ENCODE data around the gene TSG101.

Gene TSG101, protein sequence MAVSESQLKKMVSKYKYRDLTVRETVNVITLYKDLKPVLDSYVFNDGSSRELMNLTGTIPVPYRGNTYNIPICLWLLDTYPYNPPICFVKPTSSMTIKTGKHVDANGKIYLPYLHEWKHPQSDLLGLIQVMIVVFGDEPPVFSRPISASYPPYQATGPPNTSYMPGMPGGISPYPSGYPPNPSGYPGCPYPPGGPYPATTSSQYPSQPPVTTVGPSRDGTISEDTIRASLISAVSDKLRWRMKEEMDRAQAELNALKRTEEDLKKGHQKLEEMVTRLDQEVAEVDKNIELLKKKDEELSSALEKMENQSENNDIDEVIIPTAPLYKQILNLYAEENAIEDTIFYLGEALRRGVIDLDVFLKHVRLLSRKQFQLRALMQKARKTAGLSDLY

DNA sequence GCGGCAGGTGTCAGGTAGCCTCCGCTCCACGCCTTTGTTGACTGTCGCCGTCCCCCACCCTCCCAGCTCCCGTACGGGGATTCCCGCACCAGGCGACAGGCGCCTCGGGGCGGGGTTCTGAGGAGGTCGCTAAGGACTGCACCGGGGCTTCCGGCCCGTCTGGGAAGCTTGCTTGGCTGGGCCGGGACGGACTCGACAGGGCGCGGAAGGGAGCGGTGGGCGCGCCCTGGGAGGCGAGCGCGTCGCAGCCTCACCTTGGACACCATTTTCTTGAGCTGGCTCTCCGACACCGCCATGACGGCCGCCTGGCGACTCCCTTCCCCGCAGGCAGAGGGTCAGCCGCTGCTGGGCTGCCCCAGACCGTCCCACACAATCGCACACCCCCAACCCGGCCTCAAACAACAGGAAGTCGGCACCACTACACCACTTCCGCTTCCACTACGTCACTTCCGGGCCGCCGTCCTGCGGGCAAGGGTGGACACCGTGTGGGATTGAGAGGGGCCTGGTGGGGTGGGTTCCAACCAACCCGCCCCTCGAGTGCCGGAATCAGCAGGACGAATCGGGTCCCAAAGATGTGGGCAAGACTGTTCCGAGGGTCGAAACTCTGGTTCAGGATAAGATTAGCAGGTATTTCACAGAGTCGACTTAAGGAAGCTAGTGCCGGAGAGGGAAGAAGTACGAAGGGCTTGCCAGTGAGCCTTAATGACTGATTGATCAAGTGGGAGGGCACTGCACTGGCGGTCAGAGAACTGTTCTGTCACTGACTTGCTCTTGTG, at the start of gene TSG101:
Gene TSG101 (minus strand): TSS at position 422 of the 776 bp plus-strand sequence. CDS start 126 bp downstream, at position 296.
- peaks cover 12% of the 10 kb centered on the region for H3K4me1 ChIP-seq (ENCODE audit: insufficient read depth, low read length)
- H3K4me3 ChIP-seq (ENCODE audit: low read length): peak within 1 kb of the TSS; percentile 90
- H2AFZ ChIP-seq (ENCODE audit: low read depth, low read length): peak within 1 kb of the TSS; percentile 60
- H3K36me3 ChIP-seq (ENCODE audit: insufficient read depth, low read length): peaks cover 22% of the 10 kb centered on the region
- H3K27me3 ChIP-seq (ENCODE audit: insufficient read depth, low read length): no peaks in the 10 kb centered on the region
- no peaks in the 10 kb centered on the region for H3K9me3 ChIP-seq (ENCODE audit: low read length)

- H2AFZ ChIP-seq (ENCODE audit: low read depth, low read length): no peak overlapping the region
- H3K36me3 ChIP-seq (ENCODE audit: insufficient read depth, low read length): peaks cover 39% of the 10 kb centered on the region
- no peaks in the 10 kb centered on the region for H3K27me3 ChIP-seq (ENCODE audit: insufficient read depth, low read length)
- no peaks in the 10 kb centered on the region for H3K4me1 ChIP-seq (ENCODE audit: insufficient read depth, low read length)
- H3K9me3 ChIP-seq (ENCODE audit: low read length): no peaks in the 10 kb centered on the region
- H3K4me3 ChIP-seq (ENCODE audit: low read length): no peak overlapping the region
These were observed 48.6 kb upstream of the TSG101 start for GRCh38 chr11:18575361-18575760.

- Histone ChIP-seq H2AFZ (ENCODE audit: low read depth, low read length) (no peak overlapping the region), H3K4me3 (ENCODE audit: low read length) (no peak overlapping the region), H3K4me1 (ENCODE audit: insufficient read depth, low read length) (no peaks in the 10 kb centered on the region), H3K9me3 (ENCODE audit: low read length) (no peaks in the 10 kb centered on the region), H3K36me3 (ENCODE audit: insufficient read depth, low read length) (peaks cover 53% of the 10 kb centered on the region), H3K27me3 (ENCODE audit: insufficient read depth, low read length) (no peaks in the 10 kb centered on the region)
These were observed 40.3 kb upstream of the TSG101 start for GRCh38 chr11:18567081-18567480.

DNA sequence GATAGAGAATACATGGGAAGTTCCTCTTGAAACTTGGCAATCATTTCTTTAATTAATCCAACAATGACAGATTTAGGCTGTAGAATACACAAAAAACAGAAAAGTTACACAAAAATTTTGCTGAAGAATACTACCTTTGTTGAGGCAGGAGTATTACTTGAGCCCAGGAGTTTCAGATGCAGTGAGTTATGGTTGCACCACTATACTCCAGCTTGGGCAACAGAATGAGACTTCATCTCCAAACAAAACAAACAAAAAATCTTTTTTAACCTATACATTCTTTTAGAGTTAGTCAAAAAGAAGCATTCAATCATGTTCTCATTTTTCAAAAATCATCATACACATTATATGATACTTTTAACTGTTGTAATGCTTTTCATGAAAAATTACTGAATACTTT, 39.7 kb upstream of the TSG101 start:
- Histone ChIP-seq H3K27me3 (ENCODE audit: insufficient read depth, low read length) (no peaks in the 10 kb centered on the region), H2AFZ (ENCODE audit: low read depth, low read length) (no peak overlapping the region), H3K36me3 (ENCODE audit: insufficient read depth, low read length) (peaks cover 52% of the 10 kb centered on the region), H3K4me3 (ENCODE audit: low read length) (no peak overlapping the region), H3K9me3 (ENCODE audit: low read length) (no peaks in the 10 kb centered on the region), H3K4me1 (ENCODE audit: insufficient read depth, low read length) (no peaks in the 10 kb centered on the region)

DNA sequence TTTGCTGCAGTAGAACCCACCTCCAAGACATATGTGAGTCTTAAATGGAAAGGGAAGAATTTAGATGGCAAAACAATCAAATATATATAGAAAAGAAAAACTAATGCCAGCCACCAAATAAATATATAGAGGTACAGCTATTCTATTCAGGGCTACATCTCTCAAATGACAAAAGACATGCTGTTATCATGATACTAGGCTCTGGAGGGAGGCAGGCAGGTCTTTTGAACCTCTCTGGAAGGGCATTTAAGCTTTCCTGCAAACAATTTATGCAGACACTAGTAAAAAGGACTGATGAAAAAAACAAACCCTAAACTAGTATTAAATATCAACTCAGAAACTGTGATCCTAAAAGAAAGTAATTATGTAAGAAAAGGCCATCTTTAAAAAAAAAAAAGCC, 37.4 kb upstream of the TSG101 start:
- H2AFZ ChIP-seq (ENCODE audit: low read depth, low read length): no peak overlapping the region
- peaks cover 45% of the 10 kb centered on the region for H3K36me3 ChIP-seq (ENCODE audit: insufficient read depth, low read length)
- H3K27me3 ChIP-seq (ENCODE audit: insufficient read depth, low read length): no peaks in the 10 kb centered on the region
- H3K9me3 ChIP-seq (ENCODE audit: low read length): no peaks in the 10 kb centered on the region
- H3K4me3 ChIP-seq (ENCODE audit: low read length): no peak overlapping the region
- no peaks in the 10 kb centered on the region for H3K4me1 ChIP-seq (ENCODE audit: insufficient read depth, low read length)

GRCh38 chr11:18563090-18563730, 36.5 kb upstream of the TSG101 start:
- Histone ChIP-seq H3K4me1 (ENCODE audit: insufficient read depth, low read length) (no peaks in the 10 kb centered on the region), H2AFZ (ENCODE audit: low read depth, low read length) (no peak overlapping the region), H3K9me3 (ENCODE audit: low read length) (no peaks in the 10 kb centered on the region), H3K36me3 (ENCODE audit: insufficient read depth, low read length) (peaks cover 43% of the 10 kb centered on the region), H3K4me3 (ENCODE audit: low read length) (no peak overlapping the region), H3K27me3 (ENCODE audit: insufficient read depth, low read length) (no peaks in the 10 kb centered on the region)

GRCh38 chr11:18548001-18548400, 21.3 kb upstream of the TSG101 start:
- H3K36me3 ChIP-seq (ENCODE audit: insufficient read depth, low read length): peaks cover 30% of the 10 kb centered on the region
- no peaks in the 10 kb centered on the region for H3K9me3 ChIP-seq (ENCODE audit: low read length)
- no peak overlapping the region for H3K4me3 ChIP-seq (ENCODE audit: low read length)
- no peaks in the 10 kb centered on the region for H3K27me3 ChIP-seq (ENCODE audit: insufficient read depth, low read length)
- H2AFZ ChIP-seq (ENCODE audit: low read depth, low read length): no peak overlapping the region
- no peaks in the 10 kb centered on the region for H3K4me1 ChIP-seq (ENCODE audit: insufficient read depth, low read length)

- no peak overlapping the region for H2AFZ ChIP-seq (ENCODE audit: low read depth, low read length)
- H3K36me3 ChIP-seq (ENCODE audit: insufficient read depth, low read length): peaks cover 16% of the 10 kb centered on the region
- no peak overlapping the region for H3K4me3 ChIP-seq (ENCODE audit: low read length)
- no peaks in the 10 kb centered on the region for H3K9me3 ChIP-seq (ENCODE audit: low read length)
- H3K27me3 ChIP-seq (ENCODE audit: insufficient read depth, low read length): no peaks in the 10 kb centered on the region
- H3K4me1 ChIP-seq (ENCODE audit: insufficient read depth, low read length): no peaks in the 10 kb centered on the region
These were observed 13.7 kb upstream of the TSG101 start for GRCh38 chr11:18540207-18541009.

GRCh38 chr11:18536209-18536608, 9.5 kb upstream of the TSG101 start:
- H3K4me1 ChIP-seq (ENCODE audit: insufficient read depth, low read length): no peaks in the 10 kb centered on the region
- peaks cover 14% of the 10 kb centered on the region for H3K36me3 ChIP-seq (ENCODE audit: insufficient read depth, low read length)

DNA sequence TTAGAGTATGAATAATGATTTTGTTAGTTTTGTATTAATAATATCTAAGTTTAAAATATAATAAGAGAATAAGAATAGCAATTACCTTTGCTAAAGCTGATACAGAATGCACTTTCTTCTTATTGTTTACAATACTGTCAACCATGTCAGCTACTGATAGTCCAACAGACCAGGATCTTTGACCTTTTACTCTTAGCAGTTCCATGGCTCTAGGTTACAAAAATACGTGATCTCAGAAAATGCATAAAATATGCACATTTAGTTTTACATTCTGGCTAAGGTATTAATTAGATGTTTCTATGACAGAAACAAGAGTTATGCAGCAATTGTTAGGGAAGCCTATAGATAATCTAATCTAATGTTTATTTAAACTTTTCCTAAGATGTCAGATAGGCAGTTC, 7.5 kb upstream of the TSG101 start:
- no peak overlapping the region for H3K4me3 ChIP-seq (ENCODE audit: low read length)
- peaks cover 14% of the 10 kb centered on the region for H3K36me3 ChIP-seq (ENCODE audit: insufficient read depth, low read length)
- no peaks in the 10 kb centered on the region for H3K27me3 ChIP-seq (ENCODE audit: insufficient read depth, low read length)
- H2AFZ ChIP-seq (ENCODE audit: low read depth, low read length): no peak overlapping the region
- H3K9me3 ChIP-seq (ENCODE audit: low read length): no peaks in the 10 kb centered on the region
- no peaks in the 10 kb centered on the region for H3K4me1 ChIP-seq (ENCODE audit: insufficient read depth, low read length)

More at GRCh38 chr11:18536209-18536608, 9.5 kb upstream of the TSG101 start:
- Histone ChIP-seq H2AFZ (ENCODE audit: low read depth, low read length) (no peak overlapping the region), H3K27me3 (ENCODE audit: insufficient read depth, low read length) (no peaks in the 10 kb centered on the region), H3K4me3 (ENCODE audit: low read length) (no peak overlapping the region), H3K9me3 (ENCODE audit: low read length) (no peaks in the 10 kb centered on the region)

GRCh38 chr11:18533365-18533764, 6.6 kb upstream of the TSG101 start:
- Histone ChIP-seq H3K27me3 (ENCODE audit: insufficient read depth, low read length) (no peaks in the 10 kb centered on the region), H3K9me3 (ENCODE audit: low read length) (no peaks in the 10 kb centered on the region), H3K4me3 (ENCODE audit: low read length) (no peak overlapping the region), H3K36me3 (ENCODE audit: insufficient read depth, low read length) (peaks cover 14% of the 10 kb centered on the region), H2AFZ (ENCODE audit: low read depth, low read length) (no peak overlapping the region), H3K4me1 (ENCODE audit: insufficient read depth, low read length) (no peaks in the 10 kb centered on the region)

GRCh38 chr11:18527512-18527911, 770 bp upstream of the TSG101 start:
- peaks cover 20% of the 10 kb centered on the region for H3K36me3 ChIP-seq (ENCODE audit: insufficient read depth, low read length)

More at GRCh38 chr11:18527512-18527911, 770 bp upstream of the TSG101 start:
- no peaks in the 10 kb centered on the region for H3K27me3 ChIP-seq (ENCODE audit: insufficient read depth, low read length)
- H3K4me1 ChIP-seq (ENCODE audit: insufficient read depth, low read length): peaks cover 12% of the 10 kb centered on the region
- peak overlapping the region; percentile 60 for H2AFZ ChIP-seq (ENCODE audit: low read depth, low read length)
- H3K4me3 ChIP-seq (ENCODE audit: low read length): peak overlapping the region; percentile 90
- H3K9me3 ChIP-seq (ENCODE audit: low read length): no peaks in the 10 kb centered on the region

Data from neuron (in vitro differentiated cells).